HG03378 (cell line): ENCODE measurements around the gene KCNE2.
"Not testable (repeated sequence)": the region's sequence is repeated elsewhere in the genome, so short reads cannot be mapped to it uniquely, and the experiment has no call there.

Experiments used
- ATAC-seq: cut with Tn5 transposase; IDR thresholded peaks from one replicate; pipeline ENCODE4 v1.9.1; 2021; ENCODE audit warnings: mild to moderate bottlenecking, moderate library complexity; ENCODE audit not compliant: unreplicated experiment

Gene KCNE2

DNA sequence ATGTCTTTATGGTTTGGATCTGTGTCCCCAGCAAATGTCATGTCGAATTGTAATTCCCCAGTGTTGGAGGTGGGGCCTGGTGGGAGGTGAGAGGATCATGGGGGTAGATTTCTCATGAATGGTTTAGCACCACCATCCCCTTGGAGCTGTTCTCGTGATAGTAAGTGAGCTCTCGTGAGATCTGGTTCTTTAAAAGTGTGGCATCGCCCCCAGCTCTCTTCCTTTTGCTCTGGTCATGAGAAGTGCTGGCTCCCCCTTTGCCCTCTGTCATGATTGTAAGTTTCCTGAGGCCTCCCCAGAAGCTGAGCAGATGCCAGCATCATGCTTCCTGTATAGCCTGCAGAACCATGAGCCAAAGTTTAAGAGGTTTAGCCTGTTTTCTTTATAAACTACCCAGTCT, 11.2 kb upstream of the KCNE2 start:
- ATAC-seq: no peak

DNA sequence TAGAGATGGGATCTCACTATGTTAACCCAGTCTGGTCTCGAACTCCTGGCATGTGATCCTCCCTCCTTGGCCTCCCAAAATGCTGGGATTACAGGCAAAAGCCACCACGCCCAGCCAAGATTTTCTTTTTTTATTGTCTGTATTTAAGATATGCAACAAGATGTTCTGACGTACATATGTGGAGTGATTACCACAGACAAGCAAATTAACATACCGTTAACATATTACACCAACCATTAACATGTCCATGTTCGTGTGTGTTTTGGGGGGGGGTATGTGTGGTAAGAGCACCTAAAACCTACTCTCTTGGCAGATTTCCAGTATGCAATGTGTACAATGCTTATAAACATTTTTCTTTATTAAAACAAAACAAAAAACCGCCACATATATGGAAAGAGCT, 10.6 kb upstream of the KCNE2 start:
- no peak for ATAC-seq

DNA sequence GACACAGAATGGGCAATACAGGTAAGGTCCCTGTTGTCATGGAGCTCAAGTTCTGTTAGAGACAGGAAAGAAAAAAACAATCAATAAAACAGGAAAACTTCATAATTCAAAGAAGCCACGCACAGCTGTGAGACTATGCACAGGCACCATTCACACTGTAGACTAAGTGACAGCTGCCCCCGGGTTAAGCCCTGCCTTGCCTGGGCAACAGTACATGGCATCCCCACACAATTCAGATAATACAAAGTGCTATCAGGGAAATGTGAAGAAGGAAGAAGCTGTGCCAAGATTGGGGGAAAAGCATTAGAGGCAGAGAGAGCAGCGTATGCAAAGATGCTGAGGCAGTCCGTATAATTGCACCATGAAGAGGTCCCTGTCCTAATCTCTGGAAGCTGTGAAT, 9.0 kb upstream of the KCNE2 start:
- no peak for ATAC-seq

DNA sequence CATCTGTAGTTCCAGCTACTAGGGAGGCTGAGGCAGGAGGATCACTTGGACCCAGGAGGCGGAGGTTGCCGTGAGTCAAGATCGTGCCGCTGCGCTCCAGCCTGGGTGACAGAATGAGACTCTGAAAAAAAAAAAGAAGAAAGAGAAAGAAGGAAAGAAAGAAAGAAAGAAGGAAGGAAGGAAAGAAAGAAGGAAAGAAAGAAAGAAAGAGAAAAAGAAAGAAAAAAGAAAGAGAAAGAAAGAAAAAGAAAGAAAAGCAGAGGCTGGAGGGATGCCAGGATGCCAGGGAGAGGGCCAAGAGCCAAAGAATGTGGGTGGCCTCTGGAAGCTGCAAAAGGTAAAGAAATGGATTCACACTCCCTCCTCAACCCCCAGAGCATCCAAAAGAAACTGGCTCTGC, 8.2 kb upstream of the KCNE2 start:
- ATAC-seq: no peak

DNA sequence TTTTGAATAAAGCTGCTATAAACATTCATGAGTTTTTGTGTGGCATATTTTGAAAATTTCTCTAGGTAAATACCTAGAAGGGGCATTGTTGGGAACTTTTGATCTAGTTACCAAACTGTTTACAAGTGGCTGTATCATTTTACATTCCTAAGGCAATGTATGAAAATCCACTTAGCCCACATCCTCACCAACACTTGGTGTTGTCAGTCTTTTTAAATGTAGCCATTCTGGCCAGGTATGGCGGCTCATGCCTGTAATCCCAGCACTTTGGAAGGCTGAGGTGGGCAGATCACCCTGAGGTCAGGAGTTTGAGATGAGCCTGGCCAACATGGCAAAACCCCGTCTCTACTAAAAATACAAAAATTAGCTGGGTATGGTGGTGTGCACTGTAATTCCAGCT, 5.9 kb upstream of the KCNE2 start:
- no peak for ATAC-seq

DNA sequence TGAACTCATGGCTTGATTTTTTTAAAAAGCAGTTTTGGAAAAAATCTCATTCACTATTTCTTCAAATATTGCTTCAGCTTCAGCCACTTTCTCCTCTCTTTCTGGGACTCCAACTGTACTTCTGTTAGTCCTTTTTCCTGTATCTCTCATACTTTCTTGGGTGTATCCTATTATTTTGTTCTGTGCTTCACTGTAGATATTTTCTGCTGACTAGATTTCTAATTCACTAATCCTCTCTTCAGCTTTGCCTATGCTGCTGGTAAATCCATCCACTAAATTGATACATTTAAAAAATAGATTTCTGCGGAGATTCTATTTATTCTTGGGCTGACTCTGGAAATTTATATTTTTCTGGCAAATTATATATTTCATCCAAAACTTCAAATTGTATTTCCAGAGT, 4.9 kb upstream of the KCNE2 start:
- ATAC-seq: no peak

DNA sequence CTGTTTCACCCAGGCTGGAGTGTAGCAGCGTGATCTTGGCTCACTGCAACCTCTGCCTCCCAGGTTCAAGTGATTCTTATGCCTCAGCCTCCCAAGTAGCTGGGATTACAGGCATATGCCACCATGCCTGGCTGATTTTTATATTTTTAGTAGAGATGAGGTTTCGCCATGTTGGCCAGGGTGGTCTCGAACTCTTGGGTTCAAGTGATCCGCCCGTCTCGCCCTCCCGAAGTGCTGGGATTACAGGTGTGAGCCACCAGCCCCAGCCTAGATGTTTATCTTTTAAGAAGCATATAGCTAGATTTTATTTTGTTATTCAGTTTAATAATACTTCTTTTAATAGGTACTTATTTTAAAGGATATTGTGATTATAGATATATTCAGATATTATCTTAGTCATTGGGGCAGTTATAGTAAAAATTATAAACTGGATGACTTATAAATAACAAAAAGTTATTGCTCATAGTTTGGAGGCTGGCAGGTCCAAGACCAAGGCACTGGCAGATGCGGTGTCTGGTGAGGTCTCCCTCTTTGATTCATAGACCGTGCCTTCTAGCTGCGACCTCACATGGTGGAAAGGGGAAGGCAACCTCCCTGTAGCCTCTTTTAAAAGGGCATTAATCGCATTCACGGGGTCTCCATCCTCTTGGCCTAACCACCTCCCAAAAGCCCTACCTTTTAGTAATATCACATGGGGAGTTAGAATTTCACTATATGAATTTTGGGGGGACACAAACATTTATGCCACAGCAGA, 3.1 kb upstream of the KCNE2 start:
- ATAC-seq: no peak

DNA sequence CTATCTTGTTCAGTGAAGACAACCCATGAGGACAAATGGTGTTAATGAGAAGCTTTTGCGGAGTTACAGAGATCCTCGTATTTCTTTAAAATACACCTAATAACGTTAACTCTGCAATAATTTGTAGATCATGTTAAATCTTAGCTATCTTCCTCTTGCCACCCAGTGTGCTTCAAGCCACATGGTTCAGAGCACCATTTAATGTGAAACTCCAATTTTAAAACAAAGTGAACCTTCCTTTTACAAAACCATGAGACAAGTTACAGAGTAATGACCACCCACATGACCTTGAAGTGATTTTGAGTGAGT, 1.7 kb upstream of the KCNE2 start:
- ATAC-seq: peak; percentile 14

DNA sequence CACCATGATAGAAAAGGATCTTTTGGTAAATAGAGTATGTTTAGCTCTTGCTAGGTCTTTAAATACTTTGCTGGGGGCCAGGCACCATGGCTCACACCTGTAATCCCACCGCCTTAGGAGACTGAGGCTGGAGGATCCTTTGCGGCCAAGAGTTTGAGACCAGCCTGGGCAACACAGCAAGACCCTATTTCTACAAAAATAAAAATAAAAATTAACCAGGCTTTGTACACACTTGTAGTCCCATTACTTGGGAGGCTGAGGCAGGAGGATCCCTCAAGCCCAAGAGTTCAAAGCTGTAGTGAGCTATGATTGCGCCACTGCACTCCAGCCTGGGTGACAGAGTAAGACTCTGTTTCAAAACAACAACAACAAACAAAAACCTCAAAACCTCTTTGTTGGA, 1.1 kb upstream of the KCNE2 start:
- no peak for ATAC-seq

DNA sequence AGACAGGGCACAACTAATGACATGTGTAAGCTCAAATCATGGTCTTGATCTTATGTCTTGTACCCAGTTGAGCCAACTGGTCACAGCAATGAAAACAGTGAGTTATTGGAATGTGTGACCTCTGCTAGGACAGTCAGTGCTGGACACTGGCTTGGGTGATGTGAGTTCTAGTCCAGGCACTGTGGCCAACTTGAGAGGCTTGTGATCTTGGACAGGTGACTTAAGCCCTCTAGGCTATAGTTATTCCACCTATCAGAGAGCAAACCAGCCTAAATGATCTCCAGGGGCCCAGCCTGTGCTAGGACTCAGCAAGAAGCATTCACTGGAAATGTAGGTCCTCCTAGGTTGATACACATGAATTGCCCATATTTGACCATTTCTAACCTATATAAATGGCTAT, 1.1 kb downstream of the KCNE2 start:
- no peak for ATAC-seq

DNA sequence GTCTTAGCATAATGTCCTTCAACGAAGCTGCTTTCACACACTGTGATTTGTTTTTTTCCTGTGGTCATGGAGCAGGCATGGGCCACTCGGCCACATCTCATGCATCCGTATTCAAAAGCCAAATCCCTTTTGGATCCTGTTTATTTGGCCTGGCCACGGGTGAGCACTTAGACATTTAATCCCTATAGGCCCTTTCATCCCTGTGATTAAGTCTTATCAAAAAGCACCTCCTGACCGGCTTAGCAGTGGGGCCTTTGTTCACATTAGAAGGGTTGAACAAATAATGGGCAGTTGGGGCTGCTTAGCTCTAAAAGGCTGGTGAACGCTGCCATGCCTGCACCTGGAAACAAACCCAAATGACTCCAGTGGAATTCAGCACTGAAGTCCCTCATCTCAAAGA, 2.0 kb downstream of the KCNE2 start:
- ATAC-seq: no peak

DNA sequence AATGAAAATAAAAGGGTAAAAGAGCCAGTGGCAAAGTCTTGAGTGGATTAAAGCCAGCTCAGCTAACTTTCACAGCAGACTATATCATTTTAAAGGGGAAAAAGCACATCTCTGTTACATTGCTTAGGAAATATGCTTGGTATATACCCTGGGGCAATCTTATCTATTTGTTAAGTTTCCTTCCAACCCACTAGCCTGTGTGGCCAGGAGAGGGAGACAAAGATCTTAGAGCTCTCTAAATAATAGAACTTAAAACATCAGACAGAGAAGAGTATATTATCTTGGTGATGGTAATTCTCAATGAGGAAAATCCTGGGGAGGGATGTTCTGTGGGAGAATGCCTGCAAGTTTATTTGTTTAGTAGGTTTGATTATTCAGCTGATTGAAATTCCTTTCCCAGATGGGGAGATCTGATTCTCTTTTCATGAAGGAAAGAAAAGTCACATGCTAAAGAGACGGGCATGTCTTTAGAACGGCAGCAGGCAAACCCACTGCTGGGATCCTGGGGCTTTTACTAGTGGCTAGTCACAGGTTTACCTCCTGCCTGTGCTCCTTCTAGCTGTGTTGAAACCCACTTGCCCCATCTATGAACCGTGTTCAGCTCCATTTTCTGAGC, 3.6 kb downstream of the KCNE2 start:
- ATAC-seq: no peak

DNA sequence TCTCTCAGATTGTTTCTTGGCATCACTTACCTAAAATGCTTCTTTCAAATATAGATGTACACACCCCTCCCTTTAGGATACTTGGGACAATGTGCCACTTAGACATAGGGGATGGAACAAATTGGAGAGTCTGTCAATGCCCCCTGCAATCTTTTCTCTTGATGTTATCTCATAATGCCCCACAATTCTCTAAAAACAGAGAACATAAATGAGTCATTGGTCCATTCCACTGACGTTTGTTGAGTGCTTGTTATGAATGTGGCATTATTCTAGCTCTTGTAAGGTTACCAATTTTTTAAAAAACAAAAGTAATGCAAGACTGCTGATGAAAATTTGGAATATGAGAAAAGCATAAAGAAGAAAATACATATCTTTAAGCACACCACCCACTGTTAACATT, 5.9 kb downstream of the KCNE2 start:
- ATAC-seq: no peak

DNA sequence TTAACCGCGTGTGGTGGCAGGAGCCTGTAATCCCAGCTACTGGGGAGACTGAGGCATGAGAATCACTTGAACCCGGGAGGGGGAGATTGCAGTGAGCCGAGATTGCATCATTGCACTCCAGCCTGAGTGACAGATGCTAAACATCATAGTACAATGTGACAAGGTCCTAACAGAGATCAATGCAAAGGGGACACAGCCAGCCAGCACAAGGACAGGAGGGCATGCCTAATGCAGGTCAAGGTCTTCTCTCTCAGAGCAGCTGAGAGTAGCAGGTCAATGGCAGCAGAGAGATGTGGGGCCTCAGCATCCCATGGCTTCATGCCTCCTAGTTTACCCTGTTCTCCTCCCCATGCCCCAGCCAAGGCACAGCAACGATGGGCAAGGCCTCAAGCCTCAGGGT, 8.5 kb downstream of the KCNE2 start:
- ATAC-seq: no peak

DNA sequence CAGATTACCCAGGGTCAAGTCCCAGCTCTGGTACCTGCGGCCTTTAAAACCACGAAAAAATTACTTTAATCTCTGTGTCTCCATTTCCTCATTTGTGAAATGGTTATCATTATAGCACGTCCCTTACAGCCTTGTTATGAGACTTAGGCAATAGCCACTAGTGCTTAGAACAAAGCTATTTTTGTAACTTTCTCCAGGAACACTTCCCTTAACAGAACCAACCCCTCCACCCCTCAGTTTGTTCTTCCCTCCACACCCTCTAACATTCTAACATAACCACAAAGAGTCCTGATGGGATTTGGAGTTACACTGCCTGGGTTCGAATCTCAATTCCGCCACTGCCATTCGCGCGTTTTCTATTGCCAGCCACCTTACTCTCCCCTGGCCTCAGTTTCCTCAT, 10.7 kb downstream of the KCNE2 start:
- not testable (repeated sequence) for ATAC-seq

DNA sequence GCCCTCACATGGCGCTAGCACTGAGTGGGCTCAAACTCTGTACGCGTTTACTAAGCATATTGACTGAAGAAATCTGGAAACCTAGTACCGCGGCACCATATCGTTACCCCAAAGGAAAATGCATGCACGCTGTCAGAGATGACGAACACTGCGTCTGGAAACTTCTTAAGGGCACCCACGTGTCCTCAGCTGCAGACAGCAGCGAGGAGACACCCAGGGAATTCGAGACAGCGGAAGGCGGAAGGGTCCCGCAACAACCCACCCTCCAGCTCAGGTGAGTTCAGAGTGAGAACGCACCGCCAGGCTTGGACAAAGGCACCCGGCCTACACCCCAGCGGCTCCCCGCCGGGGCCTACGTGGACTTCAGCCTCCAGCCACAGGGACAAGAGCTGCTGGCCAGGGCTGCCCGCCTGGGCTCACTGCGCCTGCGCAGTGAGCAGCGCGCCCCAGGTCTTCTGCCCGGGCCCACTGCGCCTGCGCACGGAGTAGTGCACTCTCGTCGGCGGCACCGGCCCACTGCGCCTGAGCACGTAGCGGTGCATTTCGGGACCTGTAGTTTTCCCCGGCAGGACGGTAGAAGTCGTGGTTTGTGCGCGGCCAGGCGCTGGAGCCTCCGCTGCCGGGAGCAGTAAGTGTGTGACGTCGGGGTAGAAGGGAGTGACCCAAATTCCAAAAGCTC, 11.3 kb downstream of the KCNE2 start, which contains the start of gene SMIM11:
Gene SMIM11, plus strand, starts transcription at position 568 of the 679 bp plus-strand sequence. CDS start 3,998 bp downstream, outside the sequence.
- peak; percentile 87 for ATAC-seq

DNA sequence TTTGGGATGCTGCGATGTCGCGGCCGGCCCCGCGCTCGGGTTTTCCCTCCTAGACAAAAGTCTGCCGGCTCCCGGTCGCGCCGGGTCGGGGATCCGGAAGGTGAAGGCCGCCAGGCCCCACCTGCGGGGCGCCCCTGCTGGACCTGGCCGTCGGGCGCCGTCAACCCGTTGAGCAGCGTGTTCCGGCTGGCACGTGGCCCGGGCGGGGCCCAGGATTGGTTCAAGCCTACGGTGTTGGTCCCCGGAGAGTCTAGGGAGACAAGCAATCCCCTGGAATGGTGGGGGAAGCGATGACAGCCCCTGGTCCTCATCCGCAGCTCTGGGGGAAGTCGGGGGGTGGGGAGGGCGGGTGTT, 11.8 kb downstream of the KCNE2 start:
- ATAC-seq: peak; percentile 43

DNA sequence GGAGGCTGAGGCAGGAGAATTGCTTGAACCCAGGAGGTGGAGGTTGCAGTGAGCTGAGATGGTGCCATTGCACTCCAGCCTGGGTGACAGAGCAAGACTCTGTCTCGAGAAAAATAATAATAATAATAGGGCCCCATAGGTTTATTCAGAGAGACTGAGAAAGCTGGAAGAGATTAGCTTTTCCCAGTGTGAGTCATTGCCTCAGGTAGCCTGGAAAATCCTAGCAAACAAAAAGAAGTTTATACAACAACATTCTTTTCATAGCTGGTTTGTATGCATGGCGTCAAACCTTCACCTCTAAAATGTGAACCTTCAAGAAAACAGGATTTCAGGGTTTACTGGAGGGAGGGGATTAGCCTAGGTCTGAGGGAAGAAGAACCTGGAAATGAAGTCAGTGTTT, 19.3 kb downstream of the KCNE2 start:
- not testable (repeated sequence) for ATAC-seq

DNA sequence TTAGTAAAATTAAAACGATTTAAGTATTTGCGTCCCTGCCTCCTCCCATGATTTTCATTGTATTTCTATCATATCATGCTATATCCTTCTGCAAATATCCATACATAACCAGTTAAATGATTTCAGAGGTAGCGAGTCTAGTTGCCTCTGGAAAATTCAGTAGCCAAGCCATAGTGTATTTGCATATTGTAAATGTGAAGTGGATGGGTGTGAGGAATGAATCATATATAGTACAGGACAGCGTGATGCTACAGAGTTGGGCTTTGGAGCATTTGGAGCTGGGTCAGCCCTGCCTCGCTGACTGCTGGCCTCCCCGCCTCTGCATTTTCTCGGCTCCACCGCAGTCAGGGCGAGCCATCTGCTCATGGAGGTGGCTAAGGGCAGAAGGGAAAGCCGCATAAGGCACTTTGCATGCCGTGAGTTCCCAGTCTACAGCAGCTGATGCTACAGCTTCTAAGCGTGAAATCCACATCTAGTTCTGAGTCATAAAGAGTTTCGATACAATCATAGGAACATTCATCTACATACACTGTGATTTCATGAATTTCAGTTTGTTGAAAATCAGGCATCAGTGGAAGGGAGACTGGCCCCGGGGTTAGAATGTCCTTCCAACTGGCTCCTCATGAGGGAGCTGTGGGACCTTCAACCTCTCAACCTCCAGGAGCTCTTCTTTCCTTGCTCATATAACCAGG, 20.1 kb downstream of the KCNE2 start:
- ATAC-seq: peak; percentile 97

DNA sequence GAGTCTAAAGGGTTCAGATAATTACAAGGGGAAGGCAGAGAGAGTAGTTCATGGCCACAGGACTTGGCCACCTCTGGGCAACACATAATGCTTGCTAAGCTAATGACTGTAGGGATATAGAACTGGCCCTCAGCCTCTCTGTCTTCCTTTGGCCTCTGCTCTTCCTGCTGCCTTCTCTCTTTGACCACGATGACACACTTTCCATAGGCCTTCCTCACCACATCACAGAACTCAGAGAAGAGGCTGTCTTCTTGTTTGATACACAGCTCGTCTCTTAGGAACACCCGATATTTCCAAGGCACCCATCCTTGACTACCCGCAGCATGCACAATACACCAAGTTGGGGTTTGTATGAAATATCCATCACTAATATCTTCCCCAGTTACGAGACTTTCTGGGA, 36.7 kb downstream of the KCNE2 start:
- ATAC-seq: not testable (repeated sequence)

DNA sequence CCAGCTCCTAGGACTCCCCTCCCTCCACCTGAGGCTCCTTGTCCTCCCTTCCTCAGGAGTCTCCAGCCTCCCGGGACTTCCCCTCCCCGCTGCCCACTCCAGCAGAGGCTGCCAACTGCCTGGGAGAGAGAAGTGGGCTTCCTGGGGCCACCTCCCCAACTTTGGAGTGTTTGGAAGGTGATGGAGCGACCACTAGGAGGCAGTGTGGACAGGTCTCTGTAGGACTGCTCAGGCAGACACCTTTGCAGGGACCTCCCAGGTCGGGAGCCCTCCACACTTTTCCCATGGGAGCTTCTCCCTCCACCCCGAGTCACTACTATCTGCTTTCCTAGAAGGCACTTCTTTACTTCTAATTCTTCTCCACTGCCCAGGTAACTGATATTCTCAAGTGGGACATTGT, 40.9 kb downstream of the KCNE2 start:
- not testable (repeated sequence) for ATAC-seq

DNA sequence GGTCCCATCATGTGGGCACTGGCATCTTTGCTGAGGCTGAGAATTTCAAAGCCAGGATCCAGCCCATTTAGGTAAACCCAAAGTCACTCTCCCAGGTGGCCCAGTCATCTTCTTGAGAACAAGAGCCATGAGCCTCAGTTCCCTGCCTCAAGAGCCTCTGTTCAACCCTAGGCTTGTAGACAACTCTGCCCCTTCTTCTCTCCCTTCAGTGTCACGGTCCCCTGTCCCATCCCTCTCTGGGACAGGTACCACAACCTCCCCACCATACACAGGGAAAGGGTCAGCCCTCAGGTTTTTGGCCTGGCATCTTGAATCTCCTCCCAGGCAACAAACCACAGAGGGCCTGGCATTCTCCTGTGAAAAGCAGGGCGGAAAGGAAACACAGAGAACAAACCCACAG, 41.9 kb downstream of the KCNE2 start:
- ATAC-seq: not testable (repeated sequence)
